Duodenal mucosa (tissue), 2 donors: Measurements from ENCODE around the gene COX6B2.

ENCODE experiments used
- H3K27ac ChIP-seq: one replicate; pipeline ENCODE4 v1.7.0; 2013; ENCODE audit warnings: low read depth, low read length
- H3K27me3 ChIP-seq, 2 donors: one replicate each; pipeline ENCODE4 v1.7.0; 2013; ENCODE audit warnings: low read length in 2 of 2, control low read depth in 1 of 2; ENCODE audit not compliant: insufficient read depth in 2 of 2, control insufficient read depth in 1 of 2
- H3K36me3 ChIP-seq, 2 donors: one replicate each; pipeline ENCODE4 v1.7.0; 2013; ENCODE audit warnings: low read length in 2 of 2, control low read depth in 1 of 2; ENCODE audit not compliant: insufficient read depth in 2 of 2, control insufficient read depth in 1 of 2
- H3K4me1 ChIP-seq, 2 donors: one replicate each; pipeline ENCODE4 v1.7.0; 2013; ENCODE audit warnings: low read length in 2 of 2, control low read depth in 1 of 2; ENCODE audit not compliant: insufficient read depth in 2 of 2, control insufficient read depth in 1 of 2
- H3K4me3 ChIP-seq, 2 donors: one replicate each; pipeline ENCODE4 v1.7.0; 2013; ENCODE audit warnings: low read length in 2 of 2, low read depth in 1 of 2
- H3K9ac ChIP-seq, 2 donors: one replicate each; pipeline ENCODE4 v1.7.0; 2013; ENCODE audit warnings: low read length in 2 of 2, low read depth in 1 of 2
- H3K9me3 ChIP-seq, 2 donors: one replicate each; pipeline ENCODE4 v1.7.0; 2013; ENCODE audit warnings: low read length in 2 of 2, control low read depth in 1 of 2; ENCODE audit not compliant: control insufficient read depth in 1 of 2

The COX6B2 gene

DNA sequence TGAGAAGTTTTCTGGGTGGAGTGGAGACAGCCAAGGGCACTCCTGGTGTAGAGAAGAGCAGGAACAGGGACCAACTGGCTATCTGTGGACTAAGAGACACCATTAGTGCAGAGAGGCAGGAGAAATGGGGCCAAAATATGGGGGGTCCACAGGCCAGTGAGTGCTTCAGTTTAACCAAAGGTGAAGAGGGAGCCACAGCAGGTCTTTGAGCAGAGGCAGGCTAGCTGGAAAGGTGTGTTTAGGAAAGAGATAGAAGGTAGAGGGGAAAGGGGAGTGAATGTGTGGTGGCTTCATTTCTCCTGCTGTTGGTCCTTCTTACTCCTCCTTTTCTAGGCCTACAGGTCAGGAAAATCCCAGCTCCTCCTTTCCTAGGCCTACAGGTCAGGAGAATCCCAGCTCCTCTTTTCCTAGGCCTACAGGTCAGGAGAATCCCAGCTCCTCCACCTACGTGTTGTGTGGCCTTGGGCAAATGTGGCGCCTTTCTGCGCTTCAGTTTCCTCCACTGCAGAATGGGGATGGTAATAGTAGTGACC lies 28.1 kb upstream of the COX6B2 start:
- peaks cover 21 to 24% of the 10 kb centered on the region in 2 donors for H3K4me1 ChIP-seq
- H3K9ac ChIP-seq, result no peak overlapping the region
- no peak overlapping the region for H3K4me3 ChIP-seq
- H3K27me3 ChIP-seq, result no peaks in the 10 kb centered on the region
- no peak overlapping the region for H3K27ac ChIP-seq
- peaks cover 7% of the 10 kb centered on the region in 2 donors for H3K36me3 ChIP-seq
- H3K9me3 ChIP-seq, result no peaks in the 10 kb centered on the region

DNA sequence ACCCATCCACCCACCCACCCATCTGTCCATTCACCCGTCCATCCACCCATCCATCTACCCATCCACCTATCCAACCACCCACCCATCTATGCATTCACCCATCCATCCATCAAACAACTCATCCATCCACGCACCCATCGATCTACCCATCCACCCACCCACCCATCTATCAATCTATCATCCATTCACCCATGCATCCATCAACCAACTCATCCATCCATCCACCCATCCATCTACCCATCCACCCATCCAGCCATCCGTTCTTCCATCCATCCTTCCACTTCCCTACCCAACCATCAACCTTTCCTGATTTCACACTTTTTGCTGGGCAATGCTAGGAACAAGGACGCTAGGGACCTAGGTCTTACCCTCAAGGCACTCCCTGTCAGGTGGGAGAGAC lies 27.5 kb upstream of the COX6B2 start:
- H3K36me3 ChIP-seq, result peaks cover 1% of the 10 kb centered on the region in 2 donors
- H3K27ac ChIP-seq, result no peak overlapping the region
- peaks cover 15 to 18% of the 10 kb centered on the region in 2 donors for H3K4me1 ChIP-seq
- no peaks in the 10 kb centered on the region for H3K9me3 ChIP-seq
- no peaks in the 10 kb centered on the region for H3K27me3 ChIP-seq
- H3K4me3 ChIP-seq, result no peak overlapping the region
- no peak overlapping the region for H3K9ac ChIP-seq

DNA sequence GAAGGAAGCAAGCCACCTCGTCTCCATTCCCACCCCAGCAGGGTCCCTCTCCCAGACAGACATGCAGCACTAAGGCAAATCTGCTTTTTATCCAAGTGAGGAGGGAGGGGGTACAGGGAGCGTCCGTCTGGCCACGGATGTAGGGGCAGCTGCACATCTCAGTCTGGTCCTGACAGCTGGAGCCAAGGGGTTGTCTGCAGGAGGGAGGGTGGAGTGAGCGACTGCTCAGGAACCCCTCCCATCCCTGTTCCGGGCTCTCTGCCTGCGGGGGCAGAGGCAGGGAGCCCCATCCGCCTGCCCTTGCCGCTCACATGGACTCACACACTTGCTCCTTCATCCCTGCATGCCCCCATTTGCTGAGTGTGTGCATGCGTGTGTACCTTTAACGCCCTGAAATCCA lies 24.7 kb upstream of the COX6B2 start:
- peaks cover 3 to 5% of the 10 kb centered on the region in 2 donors for H3K27me3 ChIP-seq
- H3K27ac ChIP-seq, result no peak overlapping the region
- H3K9ac ChIP-seq, result no peak overlapping the region
- H3K36me3 ChIP-seq, result no peaks in the 10 kb centered on the region
- no peaks in the 10 kb centered on the region for H3K9me3 ChIP-seq
- no peak overlapping the region for H3K4me3 ChIP-seq
- H3K4me1 ChIP-seq, result peaks cover 5 to 15% of the 10 kb centered on the region in 2 donors

DNA sequence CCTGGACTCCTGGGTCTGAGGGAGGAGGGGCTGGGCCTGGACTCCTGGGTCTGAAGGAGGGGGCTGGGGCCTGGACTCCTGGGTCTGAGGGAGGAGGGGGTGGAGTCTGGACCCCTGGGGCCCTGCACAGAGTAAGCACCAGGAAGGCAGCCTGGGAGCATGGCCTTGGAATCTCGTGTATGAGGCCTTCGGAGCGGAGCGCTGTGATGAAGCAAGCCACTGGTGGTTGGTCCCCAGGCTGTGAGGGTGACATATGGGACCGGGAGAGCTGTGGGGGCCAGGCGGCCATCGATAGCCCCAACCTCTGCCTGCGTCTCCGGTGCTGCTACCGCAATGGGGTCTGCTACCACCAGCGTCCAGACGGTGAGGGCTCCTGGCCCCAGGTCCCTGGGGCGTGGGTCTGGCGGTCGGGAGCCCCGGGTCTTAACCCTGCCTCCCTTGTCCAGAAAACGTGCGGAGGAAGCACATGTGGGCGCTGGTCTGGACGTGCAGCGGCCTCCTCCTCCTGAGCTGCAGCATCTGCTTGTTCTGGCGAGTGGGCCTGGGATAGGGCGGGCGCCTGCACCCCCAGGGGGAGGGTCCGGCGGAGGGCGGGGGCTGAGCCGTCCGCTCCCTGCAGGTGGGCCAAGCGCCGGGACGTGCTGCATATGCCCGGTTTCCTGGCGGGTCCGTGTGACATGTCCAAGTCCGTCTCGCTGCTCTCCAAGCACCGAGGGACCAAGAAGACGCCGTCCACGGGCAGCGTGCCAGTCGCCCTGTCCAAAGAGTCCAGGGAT lies 23.0 kb upstream of the COX6B2 start:
- Histone ChIP-seq H3K27ac (no peak overlapping the region), H3K9me3 (no peaks in the 10 kb centered on the region), H3K9ac (no peak overlapping the region), H3K36me3 (no peaks in the 10 kb centered on the region), H3K27me3 (peaks cover 13 to 16% of the 10 kb centered on the region in 2 donors), H3K4me3 (no peak overlapping the region), H3K4me1 (peaks cover 0 to 6% of the 10 kb centered on the region in 2 donors)

DNA sequence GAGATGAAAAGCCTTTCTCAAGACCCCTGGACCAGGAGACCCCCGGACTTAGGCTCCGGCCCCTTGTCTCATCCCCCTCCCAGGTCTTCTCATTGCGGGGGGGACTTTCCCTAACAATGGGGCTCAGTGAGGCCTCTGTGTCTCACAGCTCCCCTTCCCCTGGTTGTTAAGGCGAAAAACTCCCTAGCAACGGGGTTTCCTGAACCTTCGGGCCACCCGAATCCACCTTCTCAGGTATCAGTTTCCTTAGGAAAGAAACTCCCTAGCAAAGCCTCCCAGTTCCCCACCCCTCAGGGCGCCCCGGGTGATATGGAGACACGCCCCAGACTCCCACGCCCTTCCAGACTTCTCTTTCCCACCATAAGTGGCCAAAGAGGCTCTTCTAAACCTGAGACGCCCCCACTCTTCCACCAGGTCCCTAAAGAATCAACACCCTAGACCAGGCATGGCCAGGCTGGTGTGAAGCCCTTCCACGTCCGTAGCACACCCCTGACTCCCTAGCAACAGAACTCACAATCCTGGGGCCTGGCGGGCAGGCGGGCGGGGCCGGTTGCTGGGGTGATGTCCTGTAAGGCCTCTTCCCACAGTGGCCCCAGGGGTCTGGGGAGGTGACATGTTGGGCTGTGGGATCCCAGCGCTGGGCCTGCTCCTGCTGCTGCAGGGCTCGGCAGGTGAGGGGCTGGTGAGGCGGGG lies 21.9 kb upstream of the COX6B2 start, which contains the start of gene TMEM190:
TMEM190 (plus strand) TSS at position 586 of the 693 bp plus-strand sequence; CDS start at position 614, 28 bp downstream.
- peaks cover 21 to 26% of the 10 kb centered on the region in 2 donors for H3K27me3 ChIP-seq

DNA sequence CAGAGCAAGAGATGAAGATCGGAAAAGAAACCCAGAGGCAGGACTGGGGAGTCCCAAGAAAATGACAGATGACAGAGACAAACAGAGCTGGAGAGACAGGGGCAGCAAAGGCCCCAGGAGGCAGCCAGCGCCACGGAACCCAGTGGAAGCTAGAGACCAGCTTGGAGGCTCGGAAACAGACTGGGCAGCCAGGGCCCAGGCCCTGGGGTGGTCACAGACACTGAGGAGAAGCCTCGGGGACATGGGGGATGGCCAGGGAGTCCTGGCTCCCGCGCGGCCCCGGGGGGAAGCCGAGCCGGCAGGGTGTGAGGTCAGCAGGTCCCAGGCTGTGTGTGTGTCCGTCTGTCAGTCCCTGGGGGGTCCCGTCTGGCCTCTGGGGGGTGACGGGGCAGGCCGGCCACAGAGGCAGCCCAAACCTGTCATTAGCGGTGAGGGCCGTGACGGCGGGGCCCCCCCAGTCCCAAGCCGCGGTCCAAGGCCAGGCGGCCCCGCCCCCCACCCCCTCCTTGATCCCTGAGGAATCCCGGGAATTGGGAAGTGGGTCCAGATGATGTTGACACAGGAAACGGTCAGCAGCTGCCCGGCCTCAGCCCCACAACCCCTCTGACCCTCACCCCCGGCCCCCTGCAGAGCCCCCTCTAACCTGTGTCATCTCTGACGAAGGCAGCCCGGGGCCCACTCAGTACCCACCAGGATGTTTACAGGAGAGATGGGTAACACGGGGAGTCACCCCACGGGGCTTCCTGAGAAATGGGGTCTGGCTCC lies 19.7 kb upstream of the COX6B2 start:
- H3K36me3 ChIP-seq, result no peaks in the 10 kb centered on the region
- H3K27ac ChIP-seq, result no peak overlapping the region
- peaks cover 0 to 6% of the 10 kb centered on the region in 2 donors for H3K4me1 ChIP-seq
- peaks cover 36 to 39% of the 10 kb centered on the region in 2 donors for H3K27me3 ChIP-seq
- H3K9me3 ChIP-seq, result no peaks in the 10 kb centered on the region
- no peak overlapping the region for H3K9ac ChIP-seq
- no peak overlapping the region for H3K4me3 ChIP-seq

More for the DNA sequence above, 21.9 kb upstream of the COX6B2 start, which contains the start of gene TMEM190:
- Histone ChIP-seq H3K4me1 (peaks cover 0 to 6% of the 10 kb centered on the region in 2 donors), H3K4me3 (no peak within 1 kb of the TSS), H3K9me3 (no peaks in the 10 kb centered on the region), H3K36me3 (no peaks in the 10 kb centered on the region), H3K9ac (no peak within 1 kb of the TSS), H3K27ac (no peak within 1 kb of the TSS)

DNA sequence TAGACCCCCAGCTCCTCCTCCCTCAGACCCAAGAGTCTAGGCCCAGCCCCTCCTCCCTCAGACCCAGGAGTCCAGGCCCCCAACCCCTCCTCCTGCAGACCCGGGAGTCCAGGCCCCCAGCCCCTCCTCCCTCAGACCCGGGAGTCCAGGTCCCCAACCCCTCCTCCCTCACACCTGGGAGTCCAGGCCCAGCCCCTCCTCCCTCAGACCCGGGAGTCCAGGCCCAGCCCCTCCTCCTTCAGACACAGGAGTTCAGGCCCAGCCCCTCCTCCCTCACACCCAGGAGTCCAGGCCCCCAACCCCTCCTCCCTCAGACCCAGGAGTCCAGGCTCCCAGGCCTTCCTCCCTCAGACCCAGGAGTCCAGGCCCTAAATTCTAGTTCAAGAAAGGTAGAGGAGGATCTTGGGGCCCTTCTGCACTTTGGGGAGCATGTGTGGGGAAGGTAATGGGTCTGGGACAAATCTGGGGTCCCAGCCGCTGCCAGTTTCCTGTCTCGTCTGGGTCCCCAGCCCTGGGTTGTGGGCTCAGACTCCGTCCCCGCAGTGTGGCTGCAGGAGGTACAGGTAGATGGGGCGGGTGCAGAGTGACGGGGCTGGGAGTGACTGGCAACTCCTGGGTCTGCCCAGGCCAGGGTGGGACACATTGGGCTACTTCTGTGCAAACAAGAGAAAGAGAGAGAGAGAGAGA lies 18.9 kb upstream of the COX6B2 start:
- Histone ChIP-seq H3K9ac (no peak overlapping the region), H3K36me3 (no peaks in the 10 kb centered on the region), H3K9me3 (no peaks in the 10 kb centered on the region), H3K4me1 (peaks cover 0 to 6% of the 10 kb centered on the region in 2 donors), H3K27ac (no peak overlapping the region), H3K27me3 (peaks cover 44 to 46% of the 10 kb centered on the region in 2 donors), H3K4me3 (no peak overlapping the region)

DNA sequence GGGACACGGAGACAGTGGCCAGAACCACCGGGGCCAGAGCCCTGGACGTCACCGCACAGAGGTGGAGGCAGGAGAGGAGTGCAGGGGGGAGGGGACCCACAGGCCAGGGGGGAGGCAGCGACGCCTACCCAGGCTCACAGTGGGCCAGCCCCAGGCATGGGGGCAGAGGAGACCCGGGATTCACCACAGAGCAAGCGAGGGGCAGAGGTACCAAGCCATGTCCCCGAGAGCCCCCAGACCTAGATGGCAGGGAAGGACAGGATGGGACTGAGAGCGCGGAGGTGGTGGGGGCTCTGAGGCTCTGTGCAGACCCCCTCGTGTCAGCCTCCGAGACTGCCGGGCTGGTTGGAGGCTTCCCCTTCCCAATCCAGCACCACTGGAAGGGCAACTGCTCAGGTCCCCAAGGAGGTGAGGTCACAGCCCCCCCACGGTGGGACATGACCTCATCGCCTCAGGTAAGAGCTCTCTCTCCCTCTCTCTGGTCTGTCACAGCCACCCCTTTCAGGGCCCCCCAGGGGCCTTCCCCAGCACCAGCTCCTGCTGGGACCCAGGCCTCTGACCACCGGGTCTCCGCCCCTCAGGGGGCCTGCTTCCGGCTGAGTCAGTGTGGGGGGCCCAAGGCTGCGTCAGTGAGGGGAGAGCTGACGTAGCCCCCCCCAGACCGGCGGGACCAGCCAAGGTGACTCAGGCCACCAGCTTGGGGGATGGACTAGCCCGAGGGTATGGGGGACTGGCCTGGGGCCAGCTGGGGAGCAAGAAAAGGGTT lies 18.0 kb upstream of the COX6B2 start:
- H3K9ac ChIP-seq, result no peak overlapping the region
- no peaks in the 10 kb centered on the region for H3K9me3 ChIP-seq
- H3K36me3 ChIP-seq, result no peaks in the 10 kb centered on the region
- H3K4me1 ChIP-seq, result peaks cover 0 to 6% of the 10 kb centered on the region in 2 donors
- no peak overlapping the region for H3K27ac ChIP-seq
- no peak overlapping the region for H3K4me3 ChIP-seq
- peaks cover 47 to 53% of the 10 kb centered on the region in 2 donors for H3K27me3 ChIP-seq
